NB4 (cell line): Measurements from ENCODE around the gene ZNF397.

Experiments used
- TF ChIP-seq, protein P1 (sequence below): IDR thresholded peaks from one replicate; pipeline ENCODE4 v1.5.1; 2012; ENCODE audit warnings: low read depth, low read length
- TF ChIP-seq, protein P2 (sequence below): IDR thresholded peaks from 2 replicates; pipeline ENCODE4 v1.6.1; 2011; ENCODE audit warnings: low read depth, low read length

GRCh38 chr18:35236571-35237363, 4.1 kb upstream of the ZNF397 start:
- TF ChIP-seq, protein P1, sequence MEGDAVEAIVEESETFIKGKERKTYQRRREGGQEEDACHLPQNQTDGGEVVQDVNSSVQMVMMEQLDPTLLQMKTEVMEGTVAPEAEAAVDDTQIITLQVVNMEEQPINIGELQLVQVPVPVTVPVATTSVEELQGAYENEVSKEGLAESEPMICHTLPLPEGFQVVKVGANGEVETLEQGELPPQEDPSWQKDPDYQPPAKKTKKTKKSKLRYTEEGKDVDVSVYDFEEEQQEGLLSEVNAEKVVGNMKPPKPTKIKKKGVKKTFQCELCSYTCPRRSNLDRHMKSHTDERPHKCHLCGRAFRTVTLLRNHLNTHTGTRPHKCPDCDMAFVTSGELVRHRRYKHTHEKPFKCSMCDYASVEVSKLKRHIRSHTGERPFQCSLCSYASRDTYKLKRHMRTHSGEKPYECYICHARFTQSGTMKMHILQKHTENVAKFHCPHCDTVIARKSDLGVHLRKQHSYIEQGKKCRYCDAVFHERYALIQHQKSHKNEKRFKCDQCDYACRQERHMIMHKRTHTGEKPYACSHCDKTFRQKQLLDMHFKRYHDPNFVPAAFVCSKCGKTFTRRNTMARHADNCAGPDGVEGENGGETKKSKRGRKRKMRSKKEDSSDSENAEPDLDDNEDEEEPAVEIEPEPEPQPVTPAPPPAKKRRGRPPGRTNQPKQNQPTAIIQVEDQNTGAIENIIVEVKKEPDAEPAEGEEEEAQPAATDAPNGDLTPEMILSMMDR = no peak
- TF ChIP-seq, protein P2, sequence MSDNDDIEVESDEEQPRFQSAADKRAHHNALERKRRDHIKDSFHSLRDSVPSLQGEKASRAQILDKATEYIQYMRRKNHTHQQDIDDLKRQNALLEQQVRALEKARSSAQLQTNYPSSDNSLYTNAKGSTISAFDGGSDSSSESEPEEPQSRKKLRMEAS = no peak
